ENCODE measurements around the gene NTNG2. TPM values are rescaled to one million over a fixed set of nuclear protein-coding genes. Genes with fewer than 3 reads are reported as not detected.

Gene NTNG2
- total and polyA plus RNA-seq, 2 donors (not counting 1 experiment from before 2014, with no cell fraction given), result 1.3 to 2.1 TPM

DNA sequence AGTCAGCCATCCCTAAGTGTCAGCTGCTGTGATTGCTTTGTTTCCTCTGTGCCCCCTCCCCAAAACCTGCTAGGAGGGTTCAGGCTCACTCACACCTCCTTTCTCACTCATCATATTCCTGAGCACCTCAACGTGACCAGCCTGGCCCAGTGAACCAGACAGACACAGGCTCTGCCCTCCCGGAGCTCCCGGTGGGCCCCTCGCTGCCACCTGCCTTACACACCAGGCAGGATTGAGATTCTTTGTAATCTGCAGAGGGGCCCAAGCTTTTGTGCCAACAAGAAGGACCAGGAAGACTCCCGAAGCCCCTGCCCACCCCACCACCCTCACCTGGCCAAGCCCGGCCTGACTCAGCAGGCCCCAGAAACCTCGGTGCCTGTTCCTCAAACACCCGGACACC, 87.8 kb downstream of the NTNG2 start:
- DNase-seq (ENCODE audit: low read depth in 2 of 2), result no peak
- no peak overlapping the region for H3K4me2 ChIP-seq (ENCODE audit: extremely low read depth, insufficient read depth, low read length)
- H3K9ac ChIP-seq (ENCODE audit: insufficient read depth, low read length), result no peak overlapping the region
- H2AFZ ChIP-seq (ENCODE audit: low read length), result no peak overlapping the region
- no peak overlapping the region for H3K27ac ChIP-seq (ENCODE audit: insufficient read depth, low read length)
- no peaks in the 10 kb centered on the region for H3K36me3 ChIP-seq (ENCODE audit: control insufficient read depth, insufficient read depth, low read length)
- peaks cover 8% of the 10 kb centered on the region for H3K4me1 ChIP-seq (ENCODE audit: control insufficient read depth, extremely low read depth, insufficient read depth, low read length)
- H3K9me3 ChIP-seq (ENCODE audit: control insufficient read depth, insufficient read depth, low read depth, low read length), result no peaks in the 10 kb centered on the region
- no peak overlapping the region for H3K4me3 ChIP-seq (replicated peaks in 1 of 4; ENCODE audit: control extremely low read depth in 1 of 4, insufficient read depth in 1 of 4, low read depth in 3 of 4, low read length in 4 of 4)
- H3K79me2 ChIP-seq (ENCODE audit: control insufficient read depth, insufficient read depth, low read length), result no peaks in the 10 kb centered on the region
- peaks cover 7% of the 10 kb centered on the region for H3K27me3 ChIP-seq (ENCODE audit: control insufficient read depth, insufficient read depth, low read length)
- TF ChIP-seq CTCF (conservative IDR thresholded peaks at IDR 0.05 in 1 of 2, IDR thresholded peaks at IDR 0.05 in 1 of 2; ENCODE audit: low read depth in 1 of 2, low read length in 2 of 2), result no peak
- TF ChIP-seq EZH2 (IDR thresholded peaks at IDR 0.05; ENCODE audit: low read length, missing control alignments), result no peak
- H4K20me1 ChIP-seq (ENCODE audit: control insufficient read depth, extremely low read depth, insufficient read depth, low read length), result no peaks in the 10 kb centered on the region

- Histone ChIP-seq H3K4me3 (replicated peaks in 1 of 4; ENCODE audit: control extremely low read depth in 1 of 4, insufficient read depth in 1 of 4, low read depth in 3 of 4, low read length in 4 of 4) (no peak overlapping the region), H3K9me3 (ENCODE audit: control insufficient read depth, insufficient read depth, low read depth, low read length) (no peaks in the 10 kb centered on the region), H4K20me1 (ENCODE audit: control insufficient read depth, extremely low read depth, insufficient read depth, low read length) (no peaks in the 10 kb centered on the region), H3K27me3 (ENCODE audit: control insufficient read depth, insufficient read depth, low read length) (peaks cover 3% of the 10 kb centered on the region), H2AFZ (ENCODE audit: low read length) (no peak overlapping the region), H3K4me2 (ENCODE audit: extremely low read depth, insufficient read depth, low read length) (no peak overlapping the region), H3K9ac (ENCODE audit: insufficient read depth, low read length) (no peak overlapping the region), H3K36me3 (ENCODE audit: control insufficient read depth, insufficient read depth, low read length) (no peaks in the 10 kb centered on the region), H3K79me2 (ENCODE audit: control insufficient read depth, insufficient read depth, low read length) (no peaks in the 10 kb centered on the region), H3K4me1 (ENCODE audit: control insufficient read depth, extremely low read depth, insufficient read depth, low read length) (peaks cover 2% of the 10 kb centered on the region), H3K27ac (ENCODE audit: insufficient read depth, low read length) (no peak overlapping the region)
- DNase-seq (ENCODE audit: low read depth in 2 of 2), result no peak
- no peak for TF ChIP-seq EZH2 (IDR thresholded peaks at IDR 0.05; ENCODE audit: low read length, missing control alignments)
- no peak for TF ChIP-seq CTCF (conservative IDR thresholded peaks at IDR 0.05 in 1 of 2, IDR thresholded peaks at IDR 0.05 in 1 of 2; ENCODE audit: low read depth in 1 of 2, low read length in 2 of 2)
Measured at GRCh38 chr9:132250324-132251262, 88.7 kb downstream of the NTNG2 start.

GRCh38 chr9:132260846-132261245, 99.0 kb downstream of the NTNG2 start:
- DNase-seq (ENCODE audit: low read depth in 2 of 2), result no peak
- Histone ChIP-seq H4K20me1 (ENCODE audit: control insufficient read depth, extremely low read depth, insufficient read depth, low read length) (no peaks in the 10 kb centered on the region), H3K4me2 (ENCODE audit: extremely low read depth, insufficient read depth, low read length) (no peak overlapping the region), H3K4me1 (ENCODE audit: control insufficient read depth, extremely low read depth, insufficient read depth, low read length) (no peaks in the 10 kb centered on the region), H3K9ac (ENCODE audit: insufficient read depth, low read length) (no peak overlapping the region), H3K4me3 (replicated peaks in 1 of 4; ENCODE audit: control extremely low read depth in 1 of 4, insufficient read depth in 1 of 4, low read depth in 3 of 4, low read length in 4 of 4) (no peak overlapping the region), H3K9me3 (ENCODE audit: control insufficient read depth, insufficient read depth, low read depth, low read length) (no peaks in the 10 kb centered on the region), H2AFZ (ENCODE audit: low read length) (no peak overlapping the region), H3K36me3 (ENCODE audit: control insufficient read depth, insufficient read depth, low read length) (peaks cover 13% of the 10 kb centered on the region), H3K79me2 (ENCODE audit: control insufficient read depth, insufficient read depth, low read length) (no peaks in the 10 kb centered on the region), H3K27me3 (ENCODE audit: control insufficient read depth, insufficient read depth, low read length) (no peaks in the 10 kb centered on the region), H3K27ac (ENCODE audit: insufficient read depth, low read length) (no peak overlapping the region)
- no peak for TF ChIP-seq EZH2 (IDR thresholded peaks at IDR 0.05; ENCODE audit: low read length, missing control alignments)
- no peak for TF ChIP-seq CTCF (conservative IDR thresholded peaks at IDR 0.05 in 1 of 2, IDR thresholded peaks at IDR 0.05 in 1 of 2; ENCODE audit: low read depth in 1 of 2, low read length in 2 of 2)
